GM18867 (cell line): ENCODE data around the gene NR1I3.

ENCODE experiments used
- ATAC-seq: cut with Tn5 transposase; IDR thresholded peaks from one replicate; pipeline ENCODE4 v1.9.1; 2021; ENCODE audit warnings: mild to moderate bottlenecking, moderate library complexity; ENCODE audit not compliant: unreplicated experiment

NR1I3 gene

GRCh38 chr1:161219078-161219892 lies 18.7 kb downstream of the NR1I3 start:
- no peak for ATAC-seq

- no peak for ATAC-seq
These were observed 19.5 kb downstream of the NR1I3 start for GRCh38 chr1:161218301-161219077.

GRCh38 chr1:161217831-161218230 lies 20.2 kb downstream of the NR1I3 start:
- ATAC-seq: no peak

- peak; percentile 85 for ATAC-seq
These were observed 20.9 kb downstream of the NR1I3 start for GRCh38 chr1:161216945-161217712.

GRCh38 chr1:161215076-161215475 lies 22.9 kb downstream of the NR1I3 start, which contains the start of gene FCER1G:
TSS of gene FCER1G (plus strand) at chr1:161215295. CDS start at chr1:161215322, 27 bp downstream.
- ATAC-seq: no peak

- ATAC-seq: no peak
These were observed 23.6 kb downstream of the NR1I3 start for GRCh38 chr1:161214369-161214768.

- ATAC-seq: peak; percentile 76
These were observed 28.1 kb downstream of the NR1I3 start for GRCh38 chr1:161209790-161210409.

- ATAC-seq: no peak
These were observed 30.8 kb downstream of the NR1I3 start for GRCh38 chr1:161207173-161207572.

- ATAC-seq: no peak
These were observed 31.4 kb downstream of the NR1I3 start for GRCh38 chr1:161206411-161207140.

- peak; percentile 95 for ATAC-seq
These were observed 35.9 kb downstream of the NR1I3 start, which contains the start of gene NDUFS2 for GRCh38 chr1:161201836-161202712. TSS of gene NDUFS2 (plus strand) at chr1:161202367. CDS start at chr1:161202386, 19 bp downstream.

- no peak for ATAC-seq
These were observed 36.8 kb downstream of the NR1I3 start for GRCh38 chr1:161200992-161201835.

- ATAC-seq: no peak
These were observed 37.5 kb downstream of the NR1I3 start for GRCh38 chr1:161200421-161200991.

- ATAC-seq: no peak
These were observed 38.4 kb downstream of the NR1I3 start for GRCh38 chr1:161199506-161200139.

GRCh38 chr1:161198897-161199431 lies 39.0 kb downstream of the NR1I3 start, which contains the start of gene ADAMTS4:
TSS of gene ADAMTS4 (minus strand) at chr1:161199054. CDS start at chr1:161198627, 427 bp downstream.
- no peak for ATAC-seq

GRCh38 chr1:161198194-161198896 lies 39.7 kb downstream of the NR1I3 start:
- no peak for ATAC-seq

GRCh38 chr1:161197560-161198193 lies 40.3 kb downstream of the NR1I3 start:
- ATAC-seq: no peak
